GM12878 (cell line): Measurements from ENCODE around the gene CABYR. TPM values are rescaled to one million over a fixed set of nuclear protein-coding genes. Genes with fewer than 3 reads are reported as not detected.

Experiments used
- ATAC-seq: fragments of 200-7000 bp; cut with Tn5 transposase; 3 replicates; pipeline ENCODE4 v1.9.1; 2020; ENCODE audit warnings: mild to moderate bottlenecking, moderate library complexity
- BruUV-seq: library from RNA; stranded (reverse); fragments of 400-500 nt; replicated peaks from 2 replicates; lab custom pipeline; 2021; lab: Mats Ljungman, UMichigan
- CTCF ChIA-PET: fragments of 300-600 bp; sonication (Branson Sonifier 250); formaldehyde crosslinking; extraction: SDS; loops from one replicate; lab custom pipeline; 2021; ENCODE audit warnings: inconsistent platforms; lab: Yijun Ruan, JAX
- POLR2A ChIA-PET: fragments of 350-600 bp; formaldehyde crosslinking; extraction: SDS; loops from one replicate; lab custom pipeline; 2021; ENCODE audit warnings: inconsistent platforms; lab: Charles Lee
- RAD21 ChIA-PET: fragments of 300-600 bp; sonication (Branson Sonifier 250); formaldehyde crosslinking; loops from one replicate; lab custom pipeline; 2023; ENCODE audit warnings: antibody characterized with exemption; ENCODE audit not compliant: unreplicated experiment; lab: Charles Lee
- SMC1A ChIA-PET: fragments of 300-600 bp; sonication (Branson Sonifier 250); formaldehyde crosslinking; loops from one replicate; lab custom pipeline; 2023; ENCODE audit not compliant: unreplicated experiment, uncharacterized antibody; lab: Charles Lee
- DNase-seq: peaks from one replicate; pipeline ENCODE4 v3.0.0-alpha.2; 2011; ENCODE audit warnings: low read depth, low spot score
- FAIRE-seq: peaks from 3 replicates; lab custom pipeline; 2011; peaks lifted over from hg19 to GRCh38; lab: Jason Lieb, UNC
- H2AFZ ChIP-seq: 2 replicates; pipeline ENCODE4 v1.6.0; 2011; ENCODE audit warnings: low read depth, low read length, control low read depth; ENCODE audit not compliant: control insufficient read depth
- H3K27ac ChIP-seq: 2 replicates; pipeline ENCODE4 v1.5.1; 2011; ENCODE audit warnings: control low read depth; ENCODE audit not compliant: control insufficient read depth, insufficient read depth
- H3K27me3 ChIP-seq, 2 experiments: replicated peaks in 1 of 2; 2 replicates each; pipeline versions ENCODE4 v1.6.0 to v1.6.1; 2011; ENCODE audit warnings: low read length in 1 of 2; ENCODE audit not compliant: control insufficient read depth in 2 of 2, insufficient read depth in 2 of 2
- H3K36me3 ChIP-seq, 2 experiments: 2 replicates each; pipeline ENCODE4 v1.5.1; 2011; ENCODE audit warnings: low read length in 1 of 2; ENCODE audit not compliant: control insufficient read depth in 2 of 2, insufficient read depth in 2 of 2
- H3K4me1 ChIP-seq: 2 replicates; pipeline ENCODE4 v1.6.1; 2011; ENCODE audit warnings: mild to moderate bottlenecking, low read length, moderate library complexity, mixed read lengths; ENCODE audit not compliant: control insufficient read depth, insufficient read depth
- H3K4me2 ChIP-seq: 2 replicates; pipeline ENCODE4 v1.6.0; 2011; ENCODE audit warnings: control low read depth; ENCODE audit not compliant: control insufficient read depth, insufficient read depth
- H3K4me3 ChIP-seq: fragments of 200-600 bp; sonication (generic); 2 replicates; pipeline ENCODE4 v1.5.1; 2016
- H3K79me2 ChIP-seq: 2 replicates; pipeline ENCODE4 v1.6.0; 2011; ENCODE audit warnings: low read length; ENCODE audit not compliant: control insufficient read depth, insufficient read depth
- H3K9ac ChIP-seq: 2 replicates; pipeline ENCODE4 v1.8.0; 2011; ENCODE audit warnings: low read length, control low read depth, mixed read lengths; ENCODE audit not compliant: control insufficient read depth, insufficient read depth
- H3K9me3 ChIP-seq: replicated peaks from 3 replicates; pipeline ENCODE4 v1.5.1; 2011; ENCODE audit warnings: mild to moderate bottlenecking, low read length; ENCODE audit not compliant: control insufficient read depth, insufficient read depth
- H4K20me1 ChIP-seq: 2 replicates; pipeline ENCODE4 v1.6.0; 2011; ENCODE audit not compliant: control insufficient read depth, insufficient read depth
- ASH2L ChIP-seq: fragments of 300-600, 200-600 bp; sonication (generic); IDR thresholded peaks from 2 replicates; pipeline ENCODE4 v1.6.1; 2017; ENCODE audit warnings: low read depth, mild to moderate bottlenecking, borderline replicate concordance
- ATF7 ChIP-seq: fragments of 450-650 bp; IDR thresholded peaks from 2 replicates; pipeline ENCODE4 v1.6.1; 2016; ENCODE audit warnings: low read depth, mild to moderate bottlenecking
- CHD1 ChIP-seq: IDR thresholded peaks from 2 replicates; pipeline ENCODE4 v1.6.1; 2012; ENCODE audit warnings: low read depth, low read length, improper control_type of control experiment
- CREB1 ChIP-seq: IDR thresholded peaks from 2 replicates; pipeline ENCODE4 v1.6.1; 2012; ENCODE audit warnings: low read depth, mild to moderate bottlenecking, inconsistent platforms
- GATAD2B ChIP-seq: fragments of 450-650 bp; conservative IDR thresholded peaks from 2 replicates; pipeline ENCODE4 v1.6.1; 2017; ENCODE audit warnings: low read depth, mild to moderate bottlenecking, moderate library complexity
- HDAC2 ChIP-seq: fragments of 200-600 bp; sonication (generic); IDR thresholded peaks from 2 replicates; pipeline ENCODE4 v1.6.1; 2017
- HDGF ChIP-seq: fragments of 450-650 bp; IDR thresholded peaks from 2 replicates; pipeline ENCODE4 v1.6.1; 2016; ENCODE audit warnings: antibody characterized with exemption
- IRF4 ChIP-seq: IDR thresholded peaks from 2 replicates; pipeline ENCODE4 v1.6.1; 2011; ENCODE audit warnings: low read depth, low read length
- KAT2A ChIP-seq: conservative IDR thresholded peaks from 2 replicates; pipeline ENCODE4 v1.6.1; 2011; ENCODE audit warnings: low read depth, low read length; ENCODE audit not compliant: control insufficient read depth
- KDM1A ChIP-seq: fragments of 200-600 bp; sonication (generic); IDR thresholded peaks from 2 replicates; pipeline ENCODE4 v1.6.1; 2016; ENCODE audit warnings: borderline replicate concordance
- MTA3 ChIP-seq: IDR thresholded peaks from 2 replicates; pipeline ENCODE4 v1.6.1; 2012; ENCODE audit warnings: low read length, inconsistent platforms, borderline replicate concordance
- NBN ChIP-seq: fragments of 450-650 bp; IDR thresholded peaks from 2 replicates; pipeline ENCODE4 v1.6.1; 2016
- NR2C1 ChIP-seq: fragments of 450-650 bp; IDR thresholded peaks from 2 replicates; pipeline ENCODE4 v1.6.1; 2017; ENCODE audit warnings: antibody characterized with exemption, mild to moderate bottlenecking, moderate library complexity
- NR2C2 ChIP-seq: IDR thresholded peaks from 2 replicates; pipeline ENCODE4 v1.6.1; 2011; ENCODE audit warnings: borderline replicate concordance, low read depth; ENCODE audit not compliant: control insufficient read depth, insufficient read length
- PAX8 ChIP-seq: fragments of 450-650 bp; IDR thresholded peaks from 2 replicates; pipeline ENCODE4 v1.6.1; 2017; ENCODE audit warnings: mild to moderate bottlenecking, moderate library complexity
- PML ChIP-seq: IDR thresholded peaks from 2 replicates; pipeline ENCODE4 v1.6.1; 2012; ENCODE audit warnings: low read length, inconsistent platforms
- POU2F2 ChIP-seq: IDR thresholded peaks from 3 replicates; pipeline ENCODE4 v1.6.1; 2011; ENCODE audit warnings: low read depth, mild to moderate bottlenecking, low read length, borderline replicate concordance
- RAD51 ChIP-seq: fragments of 450-650 bp; IDR thresholded peaks from 2 replicates; pipeline ENCODE4 v1.6.1; 2016; ENCODE audit warnings: moderate library complexity, mild to moderate bottlenecking, inconsistent platforms
- SP1 ChIP-seq: IDR thresholded peaks from one replicate; pipeline ENCODE4 v1.6.1; 2011; ENCODE audit warnings: low read depth, low read length
- SREBF1 ChIP-seq: IDR thresholded peaks from 2 replicates; pipeline ENCODE4 v1.6.1; 2012; ENCODE audit warnings: mild to moderate bottlenecking, low read length
- SRF ChIP-seq, 2 experiments: IDR thresholded peaks; 2 replicates each; pipeline ENCODE4 v1.6.1; 2011; ENCODE audit warnings: low read depth in 2 of 2, low read length in 2 of 2, mild to moderate bottlenecking in 1 of 2, moderate library complexity in 1 of 2
- SUPT20H ChIP-seq: IDR thresholded peaks from 2 replicates; pipeline ENCODE4 v1.6.1; 2011; ENCODE audit warnings: low read depth, mild to moderate bottlenecking, low read length, moderate library complexity, borderline replicate concordance; ENCODE audit not compliant: control insufficient read depth
- TAF1 ChIP-seq: IDR thresholded peaks from 2 replicates; pipeline ENCODE4 v1.6.1; 2011; ENCODE audit warnings: mild to moderate bottlenecking, low read depth, low read length, borderline replicate concordance
- YY1 ChIP-seq: IDR thresholded peaks from 2 replicates; pipeline ENCODE4 v1.6.1; 2011; ENCODE audit warnings: low read depth, mild to moderate bottlenecking, low read length
- WGBS: methylation state at CpG from one replicate; pipeline ENCODE4 v1.1.6; 2016; ENCODE audit warnings: low lambda C conversion rate; ENCODE audit not compliant: insufficient replicate concordance, insufficient coverage; ENCODE audit errors: missing lambda C conversion rate; 5-methylcytosine and 5-hydroxymethylcytosine counted together
- in situ Hi-C: fragments of 300-500 bp; cut with MboI; formaldehyde crosslinking; loops from 9 replicates; pipeline ENCODE4 v1.14.3; 2018; ENCODE audit warnings: mixed read lengths
- intact Hi-C: fragments of 100-400 bp; cut with micrococcal nuclease; formaldehyde crosslinking; loops from one replicate; pipeline ENCODE4 v1.14.2; 2022; ENCODE audit not compliant: unreplicated experiment
- polyA plus RNA-seq, 11 experiments: library from polyadenylated mRNA; depleted of rRNA in 4 of 11; unstranded in 6 of 11; stranded (reverse) in 5 of 11; fragments of >200 nt; fragmentation: Nextera tagmentation in 4 of 11; fragmentation: Illumina TruSeq in 1 of 11; extraction: Ambion mirVana in 4 of 11; extraction: Trizol in 1 of 11; gene quantifications; 1 replicate in 1 of 11; 2 replicates in 10 of 11; pipeline versions ENCODE4 v1.2.1 to v1.2.3, GENCODE V29; 2011 to 2016; ENCODE audit warnings: inconsistent platforms in 2 of 11, missing spikeins in 2 of 11, low read depth in 1 of 11
- total RNA-seq, 4 experiments: library from RNA; depleted of rRNA in 3 of 4; stranded (reverse); fragments of >200 nt in 3 of 4; fragmentation: Illumina TruSeq in 1 of 4; extraction: Trizol in 1 of 4; gene quantifications; 2 replicates each; pipeline versions ENCODE4 v1.2.1 to v1.2.3, GENCODE V29; 2013 to 2021
- TF ChIP-seq, protein P1 (sequence below): fragments of 450-650 bp; IDR thresholded peaks from 2 replicates; pipeline ENCODE4 v1.6.1; 2016; ENCODE audit warnings: mild to moderate bottlenecking

Gene CABYR
- total and polyA plus RNA-seq, 10 of the 15 experiments (the other 5 are each of a cell fraction or from before 2014, with no cell fraction given) = 0.29 to 2.8 (median 1.7) TPM

DNA sequence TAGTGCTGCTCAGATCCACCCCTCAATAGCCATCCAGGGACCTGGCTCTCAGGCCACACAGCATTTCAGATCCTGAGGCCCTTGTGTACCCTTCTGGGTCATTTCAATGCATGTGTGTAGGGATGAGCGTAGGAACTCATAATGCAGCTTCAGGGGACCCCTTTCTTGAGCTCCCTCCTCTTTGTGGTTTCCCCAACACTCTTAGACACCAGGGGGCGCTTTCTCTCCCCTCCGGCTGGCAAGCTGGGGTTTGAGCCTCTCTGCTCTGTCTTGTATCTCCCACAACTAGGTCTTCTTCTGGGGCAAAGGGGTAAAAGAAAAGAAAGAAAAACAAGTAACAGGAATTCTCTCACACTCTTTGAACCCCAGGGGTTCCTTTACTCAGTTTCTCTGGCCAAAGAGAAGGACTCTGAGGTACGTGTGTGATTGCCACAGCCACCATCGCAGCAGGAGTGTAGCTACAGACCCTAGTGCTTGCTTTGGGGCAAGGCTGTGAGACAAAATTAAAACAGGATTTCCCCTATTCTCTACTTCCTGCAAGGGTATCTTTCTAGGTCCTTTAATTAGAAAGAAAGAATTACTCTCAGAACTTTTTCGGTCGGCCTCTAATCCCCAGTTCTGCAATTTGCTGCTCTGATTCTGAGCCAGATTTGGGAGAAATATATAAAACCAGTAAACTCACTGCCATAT, 38.0 kb downstream of the CABYR start:
- peak; percentile 96 for ATAC-seq
- peak overlapping the region; percentile 19; the same call in 1 of the 2 replicates for H3K4me3 ChIP-seq
- no peak for FAIRE-seq
- peak overlapping the region; percentile 92 for H2AFZ ChIP-seq
- H3K79me2 ChIP-seq = no peaks in the 10 kb centered on the region
- WGBS = 0% methylated on average over 7 of the region's 7 CpGs
- H4K20me1 ChIP-seq = no peaks in the 10 kb centered on the region
- SMC1A ChIA-PET = interaction anchor here (0.6 to 5.9 kb wide), 18 partner anchors 9 to 315 kb away, joined by 3 to 48 read pairs (median 4); no protein-coding TSS in a partner anchor
- H3K9me3 ChIP-seq = no peaks in the 10 kb centered on the region
- peak overlapping the region; percentile 87 for H3K4me2 ChIP-seq
- in situ Hi-C loops (loop anchor here (5.0 kb wide), 1 partner anchor 310 kb away; no protein-coding TSS in a partner anchor), intact Hi-C loops (loop anchor here (2.0 kb wide), 1 partner anchor 312 kb away; no protein-coding TSS in a partner anchor)
- no peaks in the 10 kb centered on the region for H3K27me3 ChIP-seq
- peak overlapping the region; percentile 49; the same call in 1 of the 2 replicates for H3K9ac ChIP-seq
- POLR2A ChIA-PET = no interaction called here
- peak overlapping the region; percentile 62 for H3K27ac ChIP-seq
- RAD21 ChIA-PET = interaction anchor here (0.8 to 3.2 kb wide), 15 partner anchors 11 to 315 kb away, joined by 3 to 15 read pairs (median 3); no protein-coding TSS in a partner anchor
- H3K4me1 ChIP-seq = peaks cover 15% of the 10 kb centered on the region
- H3K36me3 ChIP-seq = no peaks in the 10 kb centered on the region
- peak; percentile 61 for DNase-seq
- no TSS peak for BruUV-seq
- CTCF ChIA-PET = interaction anchor here (0.6 to 3.6 kb wide), 40 partner anchors 8 to 524 kb away, joined by 3 to 69 read pairs (median 5); partner anchors contain the start of gene CABYR
- no peak for TF ChIP-seq GATAD2B
- no peak for TF ChIP-seq ASH2L
- no peak for TF ChIP-seq NR2C1
- TF ChIP-seq YY1 = peak; percentile 65
- TF ChIP-seq CHD1 = no peak
- no peak for TF ChIP-seq MTA3
- no peak for TF ChIP-seq PAX8
- 0 out of 3 replicates have a peak, but pooled peaks have one; percentile 29 for TF ChIP-seq POU2F2
- peak; percentile 35; the same call in 1 of the 2 replicates for TF ChIP-seq CREB1
- TF ChIP-seq KDM1A = no peak
- no peak for TF ChIP-seq KAT2A
- no peak for TF ChIP-seq SREBF1
- TF ChIP-seq HDGF = no peak
- TF ChIP-seq SP1 = peak; percentile 19
- TF ChIP-seq ATF7 = no peak
- TF ChIP-seq SUPT20H = no peak
- TF ChIP-seq PML = no peak; the same call in 1 of the 2 replicates
- TF ChIP-seq SRF (IDR thresholded peaks at IDR 0.05; ENCODE audit: low read depth in 2 of 2, low read length in 2 of 2) = no peak
- TF ChIP-seq TAF1 = no peak
- TF ChIP-seq, protein P1, sequence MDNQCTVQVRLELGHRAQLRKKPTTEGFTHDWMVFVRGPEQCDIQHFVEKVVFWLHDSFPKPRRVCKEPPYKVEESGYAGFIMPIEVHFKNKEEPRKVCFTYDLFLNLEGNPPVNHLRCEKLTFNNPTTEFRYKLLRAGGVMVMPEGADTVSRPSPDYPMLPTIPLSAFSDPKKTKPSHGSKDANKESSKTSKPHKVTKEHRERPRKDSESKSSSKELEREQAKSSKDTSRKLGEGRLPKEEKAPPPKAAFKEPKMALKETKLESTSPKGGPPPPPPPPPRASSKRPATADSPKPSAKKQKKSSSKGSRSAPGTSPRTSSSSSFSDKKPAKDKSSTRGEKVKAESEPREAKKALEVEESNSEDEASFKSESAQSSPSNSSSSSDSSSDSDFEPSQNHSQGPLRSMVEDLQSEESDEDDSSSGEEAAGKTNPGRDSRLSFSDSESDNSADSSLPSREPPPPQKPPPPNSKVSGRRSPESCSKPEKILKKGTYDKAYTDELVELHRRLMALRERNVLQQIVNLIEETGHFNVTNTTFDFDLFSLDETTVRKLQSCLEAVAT = no peak
- TF ChIP-seq NBN = no peak
- 0 out of 2 replicates have a peak, but pooled peaks have one; percentile 13 for TF ChIP-seq IRF4
- no peak for TF ChIP-seq NR2C2
- no peak for TF ChIP-seq HDAC2
- TF ChIP-seq RAD51 = no peak
